SU-DHL-6 (cell line): Measurements from ENCODE around the gene ANTXR2.

Source experiments
- CTCF ChIP-seq: fragments of 200-600 bp; sonication (generic); IDR thresholded peaks from one replicate; pipeline ENCODE4 v1.5.1; 2017; ENCODE audit warnings: antibody characterized with exemption, mild to moderate bottlenecking, low read length, moderate library complexity; ENCODE audit not compliant: insufficient read depth, poor library complexity, severe bottlenecking
- EZH2phosphoT487 ChIP-seq: fragments of 200-600 bp; sonication (generic), shearing (Covaris generic); conservative IDR thresholded peaks from 2 replicates; pipeline ENCODE4 v1.6.1; 2018; ENCODE audit warnings: mild to moderate bottlenecking, antibody characterized with exemption, low read length, moderate library complexity, mixed read lengths

GRCh38 chr4:79852305-79852730, 220.7 kb downstream of the ANTXR2 start:
- TF ChIP-seq CTCF (no peak), EZH2phosphoT487 (no peak)
